Measurements from ENCODE around the gene ITLN2. TPM values are rescaled to one million over a fixed set of nuclear protein-coding genes. Genes with fewer than 3 reads are reported as not detected.
A peak's percentile ranks its signal among the peaks of the same experiment; 100 is the strongest.
"Not testable (repeated sequence)": the region's sequence is repeated elsewhere in the genome, so short reads cannot be mapped to it uniquely, and the experiment has no call there.

ITLN2 gene
- total RNA-seq, 3 donors from 2014 or later = 10.7 TPM; not detected in 2

- Histone ChIP-seq H3K27me3 (no peaks in the 10 kb centered on the region), H3K4me1 (no peaks in the 10 kb centered on the region), H3K4me3 (no peak overlapping the region), H3K27ac (no peak overlapping the region), H3K36me3 (peaks cover 8% of the 10 kb centered on the region), H3K9me3 (no peaks in the 10 kb centered on the region)
- intact Hi-C loops (cut with DNase I; ENCODE audit: low total_unique reads) = no loop called here
- TF ChIP-seq CTCF (IDR thresholded peaks at IDR 0.05) (no peak), POLR2A (IDR thresholded peaks at IDR 0.05) (no peak), POLR2AphosphoS5 (IDR thresholded peaks at IDR 0.05) (no peak)
- no peak for DNase-seq (ENCODE audit: low spot score in 2 of 2)
Measured at GRCh38 chr1:160996178-160996577, 41.6 kb upstream of the ITLN2 start.

GRCh38 chr1:160993544-160994193 is 39.1 kb upstream of the ITLN2 start:
- TF ChIP-seq POLR2AphosphoS5 (IDR thresholded peaks at IDR 0.05) (no peak), POLR2A (IDR thresholded peaks at IDR 0.05) (no peak), CTCF (IDR thresholded peaks at IDR 0.05) (peak in 2 of 3 donors; percentile 22 to 40)
- Histone ChIP-seq H3K4me3 (no peak overlapping the region), H3K27ac (no peak overlapping the region), H3K4me1 (no peaks in the 10 kb centered on the region), H3K9me3 (no peaks in the 10 kb centered on the region), H3K36me3 (no peaks in the 10 kb centered on the region), H3K27me3 (no peaks in the 10 kb centered on the region)
- DNase-seq (ENCODE audit: low spot score in 2 of 2) = no peak
- intact Hi-C loops (cut with DNase I; ENCODE audit: low total_unique reads) = no loop called here

- H3K27ac ChIP-seq; H3K4me3 ChIP-seq; H3K27me3 ChIP-seq; DNase-seq (ENCODE audit: low spot score in 2 of 2); H3K4me1 ChIP-seq; H3K9me3 ChIP-seq; intact Hi-C loops (cut with DNase I; ENCODE audit: low total_unique reads); H3K36me3 ChIP-seq: not testable (repeated sequence)
Measured at GRCh38 chr1:160992036-160992435, 37.4 kb upstream of the ITLN2 start.

- H3K4me3 ChIP-seq = no peak overlapping the region
- no peaks in the 10 kb centered on the region for H3K4me1 ChIP-seq
- H3K36me3 ChIP-seq = no peaks in the 10 kb centered on the region
- DNase-seq (ENCODE audit: low spot score in 2 of 2) = no peak
- no peak for TF ChIP-seq POLR2AphosphoS5 (IDR thresholded peaks at IDR 0.05)
- H3K27ac ChIP-seq = no peak overlapping the region
- no peaks in the 10 kb centered on the region for H3K9me3 ChIP-seq
- intact Hi-C loops (cut with DNase I; ENCODE audit: low total_unique reads) = no loop called here
- H3K27me3 ChIP-seq = peaks cover 0 to 4% of the 10 kb centered on the region in 2 donors
Measured at GRCh38 chr1:160987359-160988050, 32.9 kb upstream of the ITLN2 start.

- Histone ChIP-seq H3K4me1 (no peaks in the 10 kb centered on the region), H3K27me3 (peaks cover 0 to 20% of the 10 kb centered on the region in 2 donors), H3K9me3 (no peaks in the 10 kb centered on the region), H3K36me3 (no peaks in the 10 kb centered on the region), H3K4me3 (no peak overlapping the region), H3K27ac (no peak overlapping the region)
- TF ChIP-seq CTCF (IDR thresholded peaks at IDR 0.05) = no peak
- no peak for TF ChIP-seq POLR2A (IDR thresholded peaks at IDR 0.05)
- no peak for TF ChIP-seq POLR2AphosphoS5 (IDR thresholded peaks at IDR 0.05)
- DNase-seq (ENCODE audit: low spot score in 2 of 2) = no peak
- intact Hi-C loops (cut with DNase I; ENCODE audit: low total_unique reads) = no loop called here
Measured at GRCh38 chr1:160985723-160986122, 31.1 kb upstream of the ITLN2 start.

GRCh38 chr1:160981584-160982411 is 27.2 kb upstream of the ITLN2 start:
- Histone ChIP-seq H3K9me3 (no peaks in the 10 kb centered on the region), H3K27me3 (peaks cover 0 to 20% of the 10 kb centered on the region in 2 donors), H3K4me1 (no peaks in the 10 kb centered on the region), H3K27ac (no peak overlapping the region), H3K4me3 (peak overlapping the region in 1 of 3 donors; percentile 31), H3K36me3 (no peaks in the 10 kb centered on the region)
- intact Hi-C loops (cut with DNase I; ENCODE audit: low total_unique reads) = no loop called here
- TF ChIP-seq POLR2A (IDR thresholded peaks at IDR 0.05) (no peak), CTCF (IDR thresholded peaks at IDR 0.05) (no peak), POLR2AphosphoS5 (IDR thresholded peaks at IDR 0.05) (no peak)
- no peak for DNase-seq (ENCODE audit: low spot score in 2 of 2)
